CD4-positive, alpha-beta T cell treated with Interleukin-4 for 4 hours (primary cell): Measurements from ENCODE around the gene CSNK1G1.
"Not testable (repeated sequence)": the region's sequence is repeated elsewhere in the genome, so short reads cannot be mapped to it uniquely, and the experiment has no call there.

Source experiments
- DNase-seq: peaks from one replicate; pipeline ENCODE4 v3.0.0-alpha.2; 2020

CSNK1G1 gene

GRCh38 chr15:64285871-64286270, 70.1 kb downstream of the CSNK1G1 start:
- DNase-seq = no peak

- no peak for DNase-seq
Measured at GRCh38 chr15:64285150-64285549, 70.8 kb downstream of the CSNK1G1 start.

DNA sequence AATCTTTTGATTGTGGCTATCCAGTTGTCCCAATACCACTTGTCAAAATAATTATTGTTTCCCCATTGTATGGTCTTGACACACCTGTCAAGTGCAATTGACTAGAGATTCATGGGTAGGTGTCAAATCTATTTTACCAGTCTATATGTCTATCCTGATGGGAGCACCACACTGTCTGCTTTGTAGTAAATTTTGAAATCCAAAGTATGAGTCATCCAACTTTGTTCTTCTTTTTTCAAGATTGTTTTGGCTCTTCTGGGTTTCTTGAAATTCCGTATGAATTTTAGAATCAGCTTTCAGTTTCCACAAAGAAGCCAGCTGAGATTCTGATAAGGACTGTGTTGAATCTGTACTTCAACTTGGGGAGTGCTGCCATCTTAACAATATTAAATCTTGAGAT, 71.9 kb downstream of the CSNK1G1 start:
- DNase-seq = no peak

DNA sequence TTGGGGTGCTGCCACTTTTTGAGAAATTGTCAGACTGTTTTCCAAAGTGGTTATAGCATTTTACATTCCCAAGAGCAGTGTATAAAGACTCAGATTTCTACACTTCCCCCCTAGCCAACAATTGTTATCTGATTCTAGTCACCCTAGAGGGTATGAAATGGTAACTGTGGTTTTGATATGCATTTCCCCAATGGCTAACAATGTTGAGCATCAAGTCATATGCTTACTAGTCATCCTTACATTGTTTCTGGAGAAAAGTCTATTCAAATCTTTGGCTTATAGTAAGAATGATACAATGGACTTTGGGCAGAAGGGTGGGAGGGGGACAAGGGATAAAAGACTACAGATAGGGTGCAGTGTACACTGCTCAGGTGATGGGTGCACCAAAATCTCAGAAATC, 73.3 kb downstream of the CSNK1G1 start:
- no peak for DNase-seq

DNA sequence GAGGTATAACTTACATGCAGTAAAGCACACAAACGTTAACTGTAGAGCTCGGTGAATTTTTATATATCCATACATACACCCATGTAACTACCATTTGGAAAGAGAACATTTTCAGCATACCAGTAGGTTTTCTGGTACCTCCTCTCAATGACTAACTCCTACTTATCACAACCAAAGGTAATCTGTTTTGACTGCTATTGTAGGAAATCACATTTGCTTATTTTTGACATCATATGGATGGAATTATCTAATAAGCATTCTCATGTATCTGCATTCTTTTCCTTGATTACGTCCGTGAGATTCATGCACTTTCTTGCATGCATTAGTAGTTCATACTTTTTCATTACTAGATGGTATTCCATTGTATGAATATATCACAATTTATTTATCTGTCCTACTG, 76.8 kb downstream of the CSNK1G1 start:
- DNase-seq = no peak

DNA sequence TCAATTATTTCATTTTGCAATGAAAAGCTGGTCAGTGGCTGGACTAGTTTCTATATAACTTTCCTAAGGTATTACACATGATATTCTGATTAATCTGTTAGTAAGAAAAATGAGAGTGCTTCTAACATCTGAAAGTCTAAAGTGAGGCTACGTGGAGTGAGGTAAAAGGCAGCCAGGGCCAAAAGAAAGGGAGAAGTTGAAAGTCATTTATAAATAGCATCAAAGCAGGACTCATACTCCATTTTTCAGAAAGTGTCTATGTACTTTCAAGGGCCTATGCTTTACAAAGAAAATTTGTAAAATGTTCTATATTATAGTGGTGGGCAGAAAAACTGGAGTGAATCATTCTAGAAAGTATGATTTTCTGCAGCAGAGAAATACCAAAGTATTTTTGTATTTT, 80.0 kb downstream of the CSNK1G1 start:
- no peak for DNase-seq

DNA sequence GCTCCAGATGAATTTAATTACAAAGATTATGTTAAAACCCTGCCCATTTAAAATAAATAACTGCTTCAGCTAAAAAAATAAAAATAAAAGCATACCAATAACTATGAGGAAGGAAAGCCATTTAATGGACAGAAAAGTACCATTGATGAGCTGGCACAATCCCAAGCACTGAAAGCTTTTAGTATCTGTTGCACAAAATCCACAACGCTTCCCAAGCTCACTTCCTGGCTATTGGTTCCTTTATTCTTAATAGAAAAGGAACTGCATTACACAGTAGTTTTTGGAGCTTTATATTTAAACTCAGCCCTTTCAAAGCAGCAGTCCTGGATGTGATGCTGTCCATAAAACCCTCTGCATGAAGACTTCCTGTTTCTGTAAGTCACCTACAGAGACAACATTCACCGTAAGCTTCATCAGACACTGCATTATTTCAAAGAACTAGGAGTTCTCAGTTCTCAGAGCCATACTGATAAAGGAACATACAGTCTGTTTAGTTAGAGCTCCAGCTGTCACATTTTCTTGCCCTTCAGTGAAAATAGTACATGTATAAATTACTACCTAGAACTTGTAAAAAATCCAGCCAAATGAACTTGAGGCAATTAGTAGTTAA, 81.5 kb downstream of the CSNK1G1 start:
- DNase-seq = no peak

DNA sequence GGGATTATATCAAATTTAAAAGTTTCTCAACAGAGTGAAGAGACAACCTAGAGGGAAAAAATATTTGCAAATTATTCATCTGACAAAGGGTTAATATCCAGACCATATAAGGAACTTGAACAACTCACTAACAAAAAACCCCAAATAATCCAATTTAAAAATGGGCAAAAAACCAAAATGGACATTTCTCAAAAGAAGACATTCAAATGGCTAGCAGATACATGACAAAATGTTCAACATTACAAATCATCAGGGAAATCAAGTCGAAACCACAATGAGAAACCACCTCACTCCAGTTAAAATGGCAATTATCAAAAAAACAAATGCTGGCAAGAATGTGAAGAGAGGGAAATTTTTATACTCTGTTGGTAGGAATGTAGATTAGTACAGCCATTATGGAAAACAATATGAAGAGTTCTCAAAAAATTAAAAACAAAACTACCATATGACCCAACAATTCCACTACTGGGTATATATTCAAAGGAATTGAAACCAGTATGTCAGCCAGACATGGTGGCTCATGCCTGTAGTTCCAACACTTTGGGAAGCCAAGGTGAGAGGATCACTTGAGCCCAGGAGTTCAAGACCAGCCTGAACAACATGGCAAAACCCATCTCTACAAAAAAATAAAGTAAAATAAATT, 88.5 kb downstream of the CSNK1G1 start:
- DNase-seq = no peak

DNA sequence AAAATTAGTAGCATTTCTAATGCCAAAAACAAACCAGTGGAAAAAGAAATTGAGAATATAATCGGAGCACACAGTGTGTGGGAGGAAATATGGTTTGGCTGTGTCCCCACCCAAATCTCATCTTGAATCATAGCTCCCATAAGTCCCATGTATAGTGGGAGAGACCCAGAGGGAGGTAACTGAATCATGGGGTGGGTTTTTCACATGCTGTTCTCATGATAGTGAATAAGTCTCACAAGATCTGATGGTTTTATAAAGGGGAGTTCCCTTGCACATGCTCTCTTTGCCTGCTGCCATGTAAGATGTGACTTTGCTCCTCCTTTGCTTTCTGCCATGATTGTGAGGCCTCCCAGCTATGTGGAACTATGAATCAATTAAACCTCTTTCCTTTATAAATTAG, 90.8 kb downstream of the CSNK1G1 start:
- DNase-seq = not testable (repeated sequence)

DNA sequence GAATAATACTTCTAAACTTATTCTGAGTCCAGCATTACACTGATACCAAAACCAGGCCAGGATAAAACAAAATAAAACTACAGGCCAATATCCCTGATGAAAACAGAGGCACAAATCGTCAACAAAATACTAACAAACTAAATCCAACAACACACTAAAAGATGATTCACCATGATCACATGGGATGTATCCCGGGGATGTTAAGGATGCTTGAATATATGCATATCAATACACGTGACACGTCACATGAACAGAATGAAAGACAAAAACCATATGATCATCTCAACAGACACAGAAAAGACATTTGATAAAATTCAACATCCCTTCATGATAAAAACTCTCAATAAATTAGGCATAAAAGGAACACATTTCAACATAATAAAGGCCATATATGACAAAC, 91.5 kb downstream of the CSNK1G1 start:
- no peak for DNase-seq

DNA sequence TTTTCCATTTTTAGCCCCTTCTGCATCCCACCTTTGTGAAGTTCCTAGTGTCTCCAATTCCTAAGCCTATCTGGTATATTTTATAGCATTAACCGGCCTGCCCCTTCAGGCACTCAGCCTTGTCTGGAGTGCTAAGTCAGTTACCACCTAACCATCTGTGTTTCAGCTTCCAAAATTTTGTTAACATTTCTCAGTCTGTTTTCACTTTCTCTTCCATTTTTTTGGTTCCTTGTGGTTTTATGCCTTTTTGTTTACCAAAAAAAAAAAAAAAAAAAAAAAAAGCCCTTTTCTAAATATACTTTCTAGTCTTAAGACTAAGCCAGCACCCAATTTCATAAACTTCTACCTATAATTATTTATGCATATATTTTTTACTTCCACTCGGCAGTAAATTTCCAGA, 92.4 kb downstream of the CSNK1G1 start:
- no peak for DNase-seq

- no peak for DNase-seq
Measured at GRCh38 chr15:64256051-64256450, 99.9 kb downstream of the CSNK1G1 start.

DNA sequence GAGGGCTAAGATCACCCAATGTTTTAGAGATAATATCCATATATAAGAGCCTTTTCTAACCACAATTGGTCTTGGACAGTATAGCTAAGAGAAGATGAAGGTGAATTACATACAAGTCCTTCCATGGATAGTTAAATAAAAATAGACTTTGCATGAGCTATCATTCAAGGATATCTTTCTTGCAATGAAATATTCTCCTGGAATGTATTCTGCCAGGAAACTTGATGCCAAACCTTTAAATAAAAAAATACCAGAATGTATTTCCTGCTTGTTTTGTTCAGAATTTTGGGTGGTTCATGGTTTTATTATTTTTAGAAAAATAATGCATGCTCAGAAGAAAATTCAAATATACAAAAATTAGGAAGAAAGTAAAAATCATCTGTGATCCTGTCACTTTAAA, 104.3 kb downstream of the CSNK1G1 start:
- no peak for DNase-seq

- DNase-seq = peak; percentile 55
Measured at GRCh38 chr15:64251121-64251520, 104.9 kb downstream of the CSNK1G1 start.

DNA sequence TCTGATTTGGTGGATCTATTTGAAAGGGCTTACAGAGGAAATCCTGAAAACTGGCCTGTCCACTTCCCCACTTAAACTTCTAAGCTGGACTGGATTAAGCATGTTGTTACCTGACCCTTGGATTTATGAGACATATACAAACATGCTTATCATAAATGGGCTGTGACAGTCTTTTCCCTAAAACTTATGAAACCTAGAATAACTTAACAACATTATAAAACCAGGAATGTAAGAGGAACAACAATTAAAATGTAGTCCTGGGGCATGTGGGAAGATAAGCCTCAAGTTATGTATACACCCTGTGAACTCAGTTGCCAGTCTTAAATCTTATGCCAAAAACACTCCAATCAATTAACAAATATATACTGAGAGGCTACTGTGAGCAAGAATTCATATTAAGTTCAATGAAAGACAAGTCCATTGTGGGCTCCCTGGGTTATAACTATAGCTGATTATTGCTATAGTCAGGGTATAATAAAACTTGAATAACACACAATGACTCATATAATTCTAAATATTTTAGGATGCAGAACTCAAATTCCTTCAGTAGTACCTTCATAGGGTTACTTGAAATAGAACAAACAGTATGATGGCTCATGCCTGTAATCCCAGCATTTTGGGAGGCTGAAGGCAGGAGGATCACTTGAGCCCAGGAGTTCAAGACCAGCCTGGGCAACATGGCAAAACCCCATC, 105.9 kb downstream of the CSNK1G1 start:
- no peak for DNase-seq

GRCh38 chr15:64249406-64249805, 106.6 kb downstream of the CSNK1G1 start:
- DNase-seq = no peak

DNA sequence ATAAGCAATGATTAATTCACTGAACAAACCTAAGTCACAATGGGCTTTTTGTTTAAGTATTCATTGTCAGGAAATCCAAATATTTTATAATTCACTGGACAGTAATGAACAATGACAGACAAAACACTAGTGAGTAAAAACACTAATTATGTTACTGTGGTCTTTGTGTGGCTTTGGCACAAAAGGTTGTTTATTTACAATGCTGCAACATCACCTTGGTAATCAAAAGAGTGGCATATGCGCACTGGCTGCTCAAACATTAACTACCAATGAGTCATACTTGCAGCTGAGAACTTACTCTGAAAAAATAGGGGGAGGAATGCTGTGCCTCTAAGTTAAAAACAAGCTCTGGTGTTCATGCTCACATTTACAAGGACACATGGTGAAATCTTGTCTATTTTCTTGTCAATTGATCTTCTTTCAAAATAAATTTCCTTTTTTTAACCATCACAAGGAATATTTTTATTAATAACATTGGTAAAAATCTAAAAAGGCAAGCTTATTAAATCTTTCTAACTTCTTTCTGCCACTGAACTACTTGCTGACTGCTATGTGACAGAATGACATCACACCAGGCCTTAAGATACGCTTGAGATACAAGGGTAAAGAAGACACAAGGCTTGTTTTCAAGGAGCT, 107.9 kb downstream of the CSNK1G1 start:
- peak; percentile 85 for DNase-seq

GRCh38 chr15:64247535-64247905, 108.5 kb downstream of the CSNK1G1 start:
- DNase-seq = no peak

DNA sequence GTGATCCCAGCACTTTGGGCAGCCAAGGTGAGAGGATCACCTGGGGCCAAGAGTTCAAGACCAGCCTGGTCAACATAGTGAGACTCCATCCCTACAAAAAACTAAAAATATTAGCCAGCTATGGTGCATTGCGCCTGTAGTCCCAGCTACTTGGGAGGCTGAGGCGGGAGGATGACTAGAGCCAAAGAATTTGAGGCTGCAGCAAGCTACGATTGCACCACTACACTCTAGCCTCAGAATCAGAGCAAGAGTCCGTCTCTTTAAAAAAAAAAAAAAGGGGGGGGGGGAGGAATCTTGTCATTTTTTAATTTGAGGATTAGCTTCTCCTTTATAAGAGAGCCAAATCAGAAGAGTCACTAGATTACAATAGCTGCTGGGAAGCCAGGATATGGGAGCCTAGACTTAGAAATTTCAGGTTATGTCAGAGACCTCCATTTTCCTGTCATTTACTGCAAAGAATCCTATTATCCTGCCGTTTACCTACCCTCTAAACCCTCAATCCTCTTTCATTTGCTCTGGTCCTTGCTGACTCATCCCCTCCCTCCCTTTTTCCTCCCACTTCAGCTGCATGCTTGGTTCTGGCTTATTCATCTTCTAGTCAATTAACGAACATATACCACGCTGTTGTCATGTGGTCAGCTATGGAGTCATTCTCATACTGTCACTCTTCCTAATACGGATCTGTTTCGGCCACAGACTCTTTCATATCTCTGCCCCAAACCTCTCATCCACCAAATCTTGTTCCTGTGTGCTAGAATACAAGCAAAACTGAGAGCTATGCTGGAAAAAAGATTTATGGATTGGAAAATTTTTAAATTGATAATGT, 109.4 kb downstream of the CSNK1G1 start:
- peak; percentile 55 for DNase-seq

DNA sequence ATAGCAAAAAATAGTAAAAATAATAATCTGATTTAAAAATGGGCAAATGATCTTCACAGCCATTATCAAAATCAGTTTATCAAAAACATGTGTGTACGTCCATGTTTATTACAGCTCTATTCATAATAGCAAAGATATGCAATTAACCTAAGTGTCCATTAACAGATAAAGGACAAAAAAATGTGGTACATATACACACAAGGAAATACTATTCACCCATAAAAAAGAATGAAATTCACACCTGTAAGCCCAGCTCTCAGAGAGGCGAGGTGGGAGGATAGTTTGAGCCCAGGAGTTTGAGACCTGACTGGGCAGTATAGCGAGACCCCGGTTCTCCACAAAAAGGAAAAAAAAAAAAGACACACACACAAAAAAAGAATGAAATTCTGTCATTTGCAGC, 110.6 kb downstream of the CSNK1G1 start:
- no peak for DNase-seq

DNA sequence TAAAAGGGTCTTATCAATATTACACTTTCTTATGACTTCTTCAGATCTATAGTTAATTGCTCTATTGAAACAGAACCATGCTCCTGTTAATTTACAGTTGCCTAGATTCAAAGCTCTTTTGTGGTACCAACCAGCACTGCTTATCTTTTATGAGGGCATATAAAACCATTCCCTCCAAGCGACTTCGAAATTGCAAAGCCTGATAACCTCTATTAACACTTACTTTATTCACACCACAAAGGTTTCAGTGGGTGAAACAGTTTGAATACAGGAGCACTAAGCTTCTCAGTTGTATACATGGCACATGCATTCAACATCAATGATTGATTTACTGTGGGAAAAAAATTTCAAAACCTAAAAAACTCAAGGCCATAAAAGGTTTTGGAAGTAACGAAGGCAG, 118.3 kb downstream of the CSNK1G1 start:
- no peak for DNase-seq

GRCh38 chr15:64236156-64236894, 119.6 kb downstream of the CSNK1G1 start:
- no peak for DNase-seq
